ENCODE data around the gene EXT2.

EXT2 gene

DNA sequence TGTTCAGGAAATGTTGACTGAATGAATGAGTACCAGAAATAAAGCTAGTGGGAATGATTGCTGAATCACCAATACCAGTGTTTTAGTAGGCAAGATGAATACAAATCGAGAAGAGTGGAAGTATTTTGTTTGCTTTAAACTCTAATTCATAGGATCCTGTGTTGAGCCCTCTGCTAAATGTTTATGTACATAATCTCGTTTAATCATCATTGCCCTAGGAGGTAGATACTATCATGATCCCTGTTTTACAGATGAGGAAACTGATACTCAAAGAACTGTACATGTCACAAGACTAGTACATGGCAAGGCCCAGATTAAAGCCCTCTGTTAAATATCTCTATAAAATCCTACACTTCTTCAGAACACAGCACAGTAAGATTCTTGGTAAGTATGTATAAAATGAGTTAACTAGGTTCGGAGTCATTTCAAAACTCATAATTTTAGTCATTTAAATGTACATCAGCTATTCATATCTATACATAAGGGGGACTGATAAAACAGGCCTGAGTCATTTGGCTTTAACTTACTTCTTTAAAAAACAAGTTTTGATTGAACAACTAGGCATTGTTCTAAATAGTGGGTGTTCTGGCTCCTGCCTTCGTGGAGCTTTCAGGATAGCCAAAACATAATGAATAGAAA lies 97.1 kb downstream of the EXT2 start:
- in situ Hi-C loops (cut with MboI; ENCODE audit: low pct_unique_long_range_greater_than_20kb, low sequenced_read_pairs, unreplicated experiment) = no loop called here
- TF ChIP-seq, protein P1, sequence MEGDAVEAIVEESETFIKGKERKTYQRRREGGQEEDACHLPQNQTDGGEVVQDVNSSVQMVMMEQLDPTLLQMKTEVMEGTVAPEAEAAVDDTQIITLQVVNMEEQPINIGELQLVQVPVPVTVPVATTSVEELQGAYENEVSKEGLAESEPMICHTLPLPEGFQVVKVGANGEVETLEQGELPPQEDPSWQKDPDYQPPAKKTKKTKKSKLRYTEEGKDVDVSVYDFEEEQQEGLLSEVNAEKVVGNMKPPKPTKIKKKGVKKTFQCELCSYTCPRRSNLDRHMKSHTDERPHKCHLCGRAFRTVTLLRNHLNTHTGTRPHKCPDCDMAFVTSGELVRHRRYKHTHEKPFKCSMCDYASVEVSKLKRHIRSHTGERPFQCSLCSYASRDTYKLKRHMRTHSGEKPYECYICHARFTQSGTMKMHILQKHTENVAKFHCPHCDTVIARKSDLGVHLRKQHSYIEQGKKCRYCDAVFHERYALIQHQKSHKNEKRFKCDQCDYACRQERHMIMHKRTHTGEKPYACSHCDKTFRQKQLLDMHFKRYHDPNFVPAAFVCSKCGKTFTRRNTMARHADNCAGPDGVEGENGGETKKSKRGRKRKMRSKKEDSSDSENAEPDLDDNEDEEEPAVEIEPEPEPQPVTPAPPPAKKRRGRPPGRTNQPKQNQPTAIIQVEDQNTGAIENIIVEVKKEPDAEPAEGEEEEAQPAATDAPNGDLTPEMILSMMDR (IDR thresholded peaks at IDR 0.05; ENCODE audit: extremely low read depth, insufficient read depth, missing control alignments) = no peak
- DNase-seq (ENCODE audit: low spot score) = no peak

DNA sequence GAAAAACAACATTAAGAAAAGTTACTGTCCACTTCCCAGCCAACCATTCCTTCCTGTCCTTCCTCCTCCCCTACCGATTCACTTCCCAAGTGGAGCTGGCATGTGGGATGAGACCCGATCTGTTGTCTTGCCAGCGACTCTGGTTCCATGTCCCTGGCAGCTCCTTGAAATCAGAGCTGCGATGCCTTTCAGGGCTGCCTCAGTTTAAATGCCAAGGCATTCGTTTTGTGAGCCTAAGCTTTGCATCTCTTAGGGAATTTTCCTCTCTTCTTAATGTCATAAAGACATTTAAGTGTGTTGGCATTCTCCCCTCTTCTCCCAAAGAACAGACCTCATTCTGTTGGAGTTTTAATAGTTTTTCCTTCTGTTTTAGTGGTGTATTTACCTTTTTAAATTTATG lies 98.4 kb downstream of the EXT2 start:
- no peak for DNase-seq (ENCODE audit: low spot score)
- in situ Hi-C loops (cut with MboI; ENCODE audit: low pct_unique_long_range_greater_than_20kb, low sequenced_read_pairs, unreplicated experiment) = no loop called here
- TF ChIP-seq, protein P1 (IDR thresholded peaks at IDR 0.05; ENCODE audit: extremely low read depth, insufficient read depth, missing control alignments) = no peak

DNA sequence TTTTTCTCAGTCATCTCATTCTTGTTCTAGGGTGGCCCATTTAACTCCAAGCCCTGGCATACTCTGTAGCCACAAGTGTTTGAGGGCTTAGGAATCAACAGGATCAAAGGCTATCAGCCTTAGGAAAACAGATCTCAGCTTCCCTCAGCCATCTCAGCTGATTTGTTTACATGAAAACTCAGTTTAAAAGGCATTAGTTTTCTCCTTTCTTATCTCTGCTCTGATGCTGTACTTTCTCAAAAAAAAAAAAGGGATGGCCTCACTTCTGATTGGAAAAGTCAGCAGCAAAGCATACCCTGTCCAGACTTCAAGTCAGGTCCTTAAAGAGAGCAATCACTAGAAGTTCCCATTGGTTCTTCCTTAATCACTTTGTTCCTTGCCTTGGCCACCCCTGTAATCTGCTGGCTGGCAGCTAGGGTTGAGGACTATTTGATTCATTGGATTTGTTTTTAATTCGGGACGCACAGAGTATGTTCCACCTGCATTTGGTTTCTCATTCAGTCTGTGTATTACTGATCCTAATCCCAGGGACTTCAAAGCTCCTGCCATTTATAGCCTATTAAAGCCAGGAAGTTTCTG lies 102.8 kb downstream of the EXT2 start:
- in situ Hi-C loops (cut with MboI; ENCODE audit: low pct_unique_long_range_greater_than_20kb, low sequenced_read_pairs, unreplicated experiment) = no loop called here
- TF ChIP-seq, protein P1 (IDR thresholded peaks at IDR 0.05; ENCODE audit: extremely low read depth, insufficient read depth, missing control alignments) = no peak
- DNase-seq (ENCODE audit: low spot score) = no peak

DNA sequence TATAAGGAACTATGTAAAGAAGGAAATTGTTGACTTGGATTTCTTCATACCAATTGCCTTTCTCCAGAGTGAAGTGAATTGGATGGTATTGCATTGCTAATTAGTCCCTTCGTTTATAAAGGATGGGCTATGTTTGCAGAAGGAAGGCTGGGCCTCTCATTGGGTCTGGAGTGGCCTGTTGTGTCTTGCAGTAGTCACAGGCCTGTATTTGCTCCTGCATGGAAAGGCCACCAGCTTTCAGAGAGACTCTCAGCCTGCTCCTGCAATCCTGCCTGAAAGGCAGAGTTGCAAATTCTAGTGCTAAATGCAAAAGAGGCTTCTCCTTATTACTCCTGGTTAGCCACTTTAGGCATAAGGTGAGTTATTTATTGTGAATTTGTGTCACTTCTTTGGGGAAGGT lies 103.8 kb downstream of the EXT2 start:
- in situ Hi-C loops (cut with MboI; ENCODE audit: low pct_unique_long_range_greater_than_20kb, low sequenced_read_pairs, unreplicated experiment) = no loop called here
- no peak for DNase-seq (ENCODE audit: low spot score)
- TF ChIP-seq, protein P1 (IDR thresholded peaks at IDR 0.05; ENCODE audit: extremely low read depth, insufficient read depth, missing control alignments) = no peak

DNA sequence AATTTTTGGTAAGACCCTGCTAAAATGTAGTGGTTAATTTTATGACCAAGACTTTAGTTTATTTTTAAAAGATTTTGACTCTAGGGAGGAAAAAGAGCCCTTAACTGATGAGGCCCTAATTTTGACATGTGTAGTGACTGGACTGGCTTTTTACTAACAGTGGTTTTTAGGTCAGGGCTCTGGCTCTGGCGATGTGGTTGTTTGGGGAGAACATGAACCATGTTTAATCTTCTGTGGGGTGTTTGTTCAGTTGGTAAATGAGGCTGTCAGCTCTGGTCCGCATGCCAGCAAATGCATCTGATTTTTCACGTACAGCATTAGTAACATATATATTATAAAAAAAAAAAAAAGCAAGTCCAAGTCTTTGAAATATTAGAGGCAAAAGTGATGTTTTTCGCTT lies 104.3 kb downstream of the EXT2 start:
- DNase-seq (ENCODE audit: low spot score) = no peak

DNA sequence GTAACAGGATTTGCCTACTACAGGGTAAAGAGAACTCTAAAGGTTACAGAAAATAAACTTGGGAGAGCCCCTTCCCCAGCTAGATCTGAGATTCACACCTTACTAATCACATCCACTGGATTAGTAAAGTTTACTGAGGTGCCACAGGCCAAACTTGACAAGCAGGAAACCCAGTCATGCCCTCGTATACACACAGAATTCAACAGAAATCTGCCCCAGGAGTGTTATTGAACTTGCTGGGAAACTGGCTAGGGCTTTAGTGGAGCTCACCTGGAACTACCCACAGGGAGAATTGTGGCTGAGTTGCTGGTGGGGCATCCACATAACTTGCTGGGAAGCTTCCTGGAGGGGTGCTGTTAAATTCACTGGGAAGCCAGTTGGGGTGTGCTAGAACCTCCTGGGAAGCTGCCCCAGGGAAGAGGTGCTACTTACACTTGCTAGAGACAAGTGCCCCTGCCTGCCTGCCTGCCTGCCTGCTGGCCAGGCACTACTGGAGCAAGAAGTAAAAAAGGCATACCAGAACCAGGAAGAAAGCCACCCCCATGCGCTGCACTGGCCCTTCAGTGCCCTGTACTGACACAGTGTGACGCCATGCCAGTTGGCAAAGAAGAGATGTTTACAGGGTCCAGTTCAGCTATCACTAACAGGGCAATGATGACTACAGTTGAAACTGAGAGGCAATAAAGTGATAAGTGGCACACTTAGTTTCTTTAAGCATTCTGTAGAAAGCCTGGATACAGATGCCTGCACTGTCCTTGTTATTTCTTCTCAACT lies 108.0 kb downstream of the EXT2 start:
- TF ChIP-seq, protein P1 (IDR thresholded peaks at IDR 0.05; ENCODE audit: extremely low read depth, insufficient read depth, missing control alignments) = no peak
- DNase-seq (ENCODE audit: low spot score) = no peak
- in situ Hi-C loops (cut with MboI; ENCODE audit: low pct_unique_long_range_greater_than_20kb, low sequenced_read_pairs, unreplicated experiment) = no loop called here

More for the DNA sequence above, 104.3 kb downstream of the EXT2 start:
- in situ Hi-C loops (cut with MboI; ENCODE audit: low pct_unique_long_range_greater_than_20kb, low sequenced_read_pairs, unreplicated experiment) = no loop called here
- TF ChIP-seq, protein P1 (IDR thresholded peaks at IDR 0.05; ENCODE audit: extremely low read depth, insufficient read depth, missing control alignments) = no peak
